ENCODE measurements around the gene CNPY1. TPM values are rescaled to one million over a fixed set of nuclear protein-coding genes. Genes with fewer than 3 reads are reported as not detected.

CNPY1 gene
- total and polyA plus RNA-seq, 2 of the 8 experiments (the other 6 are each of a cell fraction or from before 2014, with no cell fraction given) = not detected

GRCh38 chr7:155585532-155585895 is 39.2 kb upstream of the CNPY1 start (continued):
- TF ChIP-seq SUZ12 (IDR thresholded peaks at IDR 0.05; ENCODE audit: low read length) (no peak), SIRT6 (IDR thresholded peaks at IDR 0.05; ENCODE audit: low read length) (no peak)

Data from H1 (cell line).